IPS-18a (cell line): Measurements from ENCODE around the gene DDX49.

ENCODE experiments used
- H3K27ac ChIP-seq: one replicate; pipeline ENCODE4 v1.5.1; 2013; ENCODE audit warnings: low read length
- H3K27me3 ChIP-seq: one replicate; pipeline ENCODE4 v1.6.1; 2013; ENCODE audit warnings: mild to moderate bottlenecking, low read length; ENCODE audit not compliant: control insufficient read depth, insufficient read depth
- H3K36me3 ChIP-seq: one replicate; pipeline ENCODE4 v1.6.1; 2013; ENCODE audit warnings: low read depth, low read length; ENCODE audit not compliant: control insufficient read depth
- H3K4me1 ChIP-seq: one replicate; pipeline ENCODE4 v1.6.1; 2013; ENCODE audit warnings: low read depth, low read length; ENCODE audit not compliant: control insufficient read depth
- H3K4me3 ChIP-seq: one replicate; pipeline ENCODE4 v1.5.1; 2013; ENCODE audit warnings: low read length
- H3K9ac ChIP-seq: one replicate; pipeline ENCODE4 v1.6.1; 2013; ENCODE audit warnings: mild to moderate bottlenecking, low read length, moderate library complexity
- H3K9me3 ChIP-seq: one replicate; pipeline ENCODE4 v1.6.1; 2013; ENCODE audit warnings: low read depth, low read length; ENCODE audit not compliant: control insufficient read depth

The DDX49 gene

GRCh38 chr19:18881491-18881890, 38.0 kb upstream of the DDX49 start:
- H3K9ac ChIP-seq: no peak overlapping the region
- H3K4me1 ChIP-seq: no peaks in the 10 kb centered on the region
- no peak overlapping the region for H3K27ac ChIP-seq
- no peaks in the 10 kb centered on the region for H3K27me3 ChIP-seq
- peaks cover 14% of the 10 kb centered on the region for H3K36me3 ChIP-seq
- no peaks in the 10 kb centered on the region for H3K9me3 ChIP-seq
- H3K4me3 ChIP-seq: no peak overlapping the region

- H3K9ac ChIP-seq: no peak overlapping the region
- H3K36me3 ChIP-seq: peaks cover 6% of the 10 kb centered on the region
- H3K27ac ChIP-seq: no peak overlapping the region
- H3K9me3 ChIP-seq: no peaks in the 10 kb centered on the region
- H3K4me3 ChIP-seq: no peak overlapping the region
- H3K27me3 ChIP-seq: no peaks in the 10 kb centered on the region
- no peaks in the 10 kb centered on the region for H3K4me1 ChIP-seq
Measured at GRCh38 chr19:18883526-18884304, 35.8 kb upstream of the DDX49 start.

- H3K27me3 ChIP-seq: no peaks in the 10 kb centered on the region
- no peak overlapping the region for H3K9ac ChIP-seq
- H3K4me3 ChIP-seq: no peak overlapping the region
- H3K4me1 ChIP-seq: no peaks in the 10 kb centered on the region
- peaks cover under 1% of the 10 kb centered on the region for H3K36me3 ChIP-seq
- H3K27ac ChIP-seq: no peak overlapping the region
- no peaks in the 10 kb centered on the region for H3K9me3 ChIP-seq
Measured at GRCh38 chr19:18886972-18887371, 32.5 kb upstream of the DDX49 start.

GRCh38 chr19:18889949-18890745, 29.4 kb upstream of the DDX49 start:
- Histone ChIP-seq H3K27me3 (peaks cover 7% of the 10 kb centered on the region), H3K9ac (no peak overlapping the region), H3K36me3 (no peaks in the 10 kb centered on the region), H3K4me1 (no peaks in the 10 kb centered on the region), H3K4me3 (no peak overlapping the region), H3K27ac (no peak overlapping the region), H3K9me3 (no peaks in the 10 kb centered on the region)

- H3K4me1 ChIP-seq: no peaks in the 10 kb centered on the region
- no peaks in the 10 kb centered on the region for H3K36me3 ChIP-seq
- H3K9me3 ChIP-seq: no peaks in the 10 kb centered on the region
- H3K4me3 ChIP-seq: no peak overlapping the region
- no peak overlapping the region for H3K27ac ChIP-seq
- peaks cover 20% of the 10 kb centered on the region for H3K27me3 ChIP-seq
- H3K9ac ChIP-seq: no peak overlapping the region
Measured at GRCh38 chr19:18893587-18894253, 25.8 kb upstream of the DDX49 start.

- peak overlapping the region; percentile 63 for H3K4me3 ChIP-seq
- H3K9me3 ChIP-seq: no peaks in the 10 kb centered on the region
- no peaks in the 10 kb centered on the region for H3K36me3 ChIP-seq
- H3K27me3 ChIP-seq: peaks cover 20% of the 10 kb centered on the region
- no peak overlapping the region for H3K27ac ChIP-seq
- no peak overlapping the region for H3K9ac ChIP-seq
- H3K4me1 ChIP-seq: no peaks in the 10 kb centered on the region
Measured at GRCh38 chr19:18894254-18895037, 25.1 kb upstream of the DDX49 start.

- H3K9me3 ChIP-seq: no peaks in the 10 kb centered on the region
- no peak overlapping the region for H3K27ac ChIP-seq
- peak overlapping the region; percentile 24 for H3K9ac ChIP-seq
- peak overlapping the region; percentile 63 for H3K4me3 ChIP-seq
- H3K27me3 ChIP-seq: peaks cover 20% of the 10 kb centered on the region
- H3K4me1 ChIP-seq: no peaks in the 10 kb centered on the region
- H3K36me3 ChIP-seq: no peaks in the 10 kb centered on the region
Measured at GRCh38 chr19:18895038-18895823, 24.3 kb upstream of the DDX49 start.

- peak within 1 kb of the TSS; percentile 24 for H3K9ac ChIP-seq
- H3K27me3 ChIP-seq: peaks cover 20% of the 10 kb centered on the region
- peak within 1 kb of the TSS; percentile 63 for H3K4me3 ChIP-seq
- H3K36me3 ChIP-seq: no peaks in the 10 kb centered on the region
- H3K9me3 ChIP-seq: no peaks in the 10 kb centered on the region
- H3K4me1 ChIP-seq: no peaks in the 10 kb centered on the region
- no peak within 1 kb of the TSS for H3K27ac ChIP-seq
Measured at GRCh38 chr19:18895824-18896341, 23.6 kb upstream of the DDX49 start, which contains the start of gene CERS1. Gene CERS1, minus strand, starts transcription at chr19:18896158. Its CDS starts 86 bp downstream, at chr19:18896072.

GRCh38 chr19:18896421-18896841, 23.1 kb upstream of the DDX49 start:
- no peak overlapping the region for H3K9ac ChIP-seq
- H3K36me3 ChIP-seq: no peaks in the 10 kb centered on the region
- no peaks in the 10 kb centered on the region for H3K4me1 ChIP-seq
- H3K27ac ChIP-seq: no peak overlapping the region
- peaks cover 20% of the 10 kb centered on the region for H3K27me3 ChIP-seq
- no peaks in the 10 kb centered on the region for H3K9me3 ChIP-seq
- peak overlapping the region; percentile 37 for H3K4me3 ChIP-seq
